Brain pericyte (primary cell): ENCODE data around the gene RNASE12.
"Not testable (repeated sequence)": the region's sequence is repeated elsewhere in the genome, so short reads cannot be mapped to it uniquely, and the experiment has no call there.

Experiments used
- DNase-seq: peaks from one replicate; pipeline ENCODE4 v3.0.0-alpha.2; 2012; ENCODE audit warnings: low read depth, low spot score

Gene RNASE12

GRCh38 chr14:20614038-20614840 lies 23.1 kb upstream of the RNASE12 start:
- DNase-seq, result no peak

GRCh38 chr14:20613094-20614037 lies 22.2 kb upstream of the RNASE12 start:
- peak; percentile 87 for DNase-seq

- DNase-seq, result no peak
These were observed 21.2 kb upstream of the RNASE12 start for GRCh38 chr14:20612403-20612802.

- no peak for DNase-seq
These were observed 20.1 kb upstream of the RNASE12 start for GRCh38 chr14:20611277-20611676.

GRCh38 chr14:20610002-20610765 lies 19.0 kb upstream of the RNASE12 start:
- DNase-seq, result no peak

GRCh38 chr14:20609215-20610001 lies 18.2 kb upstream of the RNASE12 start:
- no peak for DNase-seq

GRCh38 chr14:20608383-20609110 lies 17.4 kb upstream of the RNASE12 start:
- DNase-seq, result no peak

GRCh38 chr14:20607617-20608016 lies 16.4 kb upstream of the RNASE12 start:
- DNase-seq, result no peak

- no peak for DNase-seq
These were observed 15.7 kb upstream of the RNASE12 start for GRCh38 chr14:20606902-20607242.

- no peak for DNase-seq
These were observed 15.2 kb upstream of the RNASE12 start for GRCh38 chr14:20606190-20606901.

- DNase-seq, result no peak
These were observed 12.9 kb upstream of the RNASE12 start for GRCh38 chr14:20603813-20604690.

- DNase-seq, result no peak
These were observed 11.4 kb upstream of the RNASE12 start for GRCh38 chr14:20602583-20602982.

- DNase-seq, result no peak
These were observed 10.3 kb upstream of the RNASE12 start for GRCh38 chr14:20601522-20601921.

GRCh38 chr14:20597108-20597507 lies 5.9 kb upstream of the RNASE12 start:
- DNase-seq, result no peak

- not testable (repeated sequence) for DNase-seq
These were observed 4.5 kb upstream of the RNASE12 start for GRCh38 chr14:20595726-20596125.

- DNase-seq, result no peak
These were observed 1.4 kb upstream of the RNASE12 start for GRCh38 chr14:20592574-20592973.

GRCh38 chr14:20587489-20588154 lies 3.6 kb downstream of the RNASE12 start, which contains the start of gene RNASE11:
Gene RNASE11 (minus strand): TSS chr14:20588001.
- no peak for DNase-seq

GRCh38 chr14:20583908-20584307 lies 7.3 kb downstream of the RNASE12 start:
- no peak for DNase-seq
